HG03558 (cell line): Measurements from ENCODE around the gene MSGN1.

Experiments used
- ATAC-seq: cut with Tn5 transposase; IDR thresholded peaks from one replicate; pipeline ENCODE4 v1.9.1; 2021; ENCODE audit warnings: moderate number of reproducible peaks; ENCODE audit not compliant: unreplicated experiment; ENCODE audit errors: extremely low read depth

Gene MSGN1

DNA sequence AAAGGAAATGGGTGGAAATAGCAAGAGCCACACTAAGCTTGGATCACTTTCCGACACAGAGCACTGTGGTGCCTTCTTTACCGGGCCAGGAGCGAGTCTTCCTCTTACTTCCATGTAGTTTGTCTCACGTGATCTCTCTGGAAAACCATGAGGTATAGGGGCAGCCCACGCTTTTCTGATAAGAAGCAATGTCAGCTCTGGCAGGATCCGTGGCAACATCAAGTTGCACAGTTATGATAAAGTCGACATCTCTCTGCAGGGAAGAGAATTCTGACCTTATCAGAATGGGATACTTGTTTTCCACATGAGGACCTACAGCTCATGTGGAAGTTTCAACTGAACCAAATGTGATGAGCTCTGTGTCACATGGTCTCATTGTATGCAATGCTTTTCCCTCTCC lies 29.5 kb downstream of the MSGN1 start:
- ATAC-seq, result no peak

DNA sequence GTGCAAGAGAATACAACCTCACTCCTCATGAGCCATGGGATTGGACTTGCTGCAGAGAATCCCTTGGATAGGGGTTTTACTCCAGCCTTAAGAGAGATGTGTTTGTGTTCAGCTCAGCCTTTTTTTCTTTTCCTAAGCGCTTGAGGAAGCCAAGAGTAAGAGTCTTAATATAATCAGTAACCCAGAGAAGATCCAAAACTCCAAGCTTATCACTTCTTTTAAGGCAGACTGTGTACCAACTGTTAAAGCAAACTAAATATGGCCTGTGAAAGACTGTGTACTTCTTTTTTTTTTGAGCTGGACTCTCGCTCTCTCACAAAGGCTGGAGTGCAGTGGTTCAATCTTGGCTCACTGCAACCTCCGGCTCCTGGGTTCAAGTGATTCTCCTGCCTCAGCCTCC lies 30.4 kb downstream of the MSGN1 start:
- no peak for ATAC-seq

GRCh38 chr2:17847236-17847635 lies 31.0 kb downstream of the MSGN1 start:
- ATAC-seq, result no peak

DNA sequence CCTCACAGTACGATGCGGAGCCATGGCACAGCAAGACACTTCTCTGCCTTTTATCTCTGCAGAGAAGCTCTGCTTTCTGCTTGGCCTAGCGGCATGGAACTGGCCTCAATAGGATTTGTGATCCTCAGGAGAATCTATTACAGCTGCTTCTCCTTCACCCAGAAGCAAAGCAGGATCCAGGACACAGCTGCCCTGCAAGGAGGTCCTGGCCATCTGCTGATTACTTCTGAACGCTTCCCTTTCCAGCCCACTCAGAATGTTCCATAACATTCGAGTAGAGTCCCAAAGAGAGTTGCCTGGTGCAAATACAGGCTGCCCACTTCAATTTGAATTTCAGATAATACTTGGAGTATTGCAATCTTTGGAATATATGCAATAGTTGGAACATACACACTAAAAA lies 33.0 kb downstream of the MSGN1 start:
- ATAC-seq, result no peak

- no peak for ATAC-seq
These were observed 33.9 kb downstream of the MSGN1 start for GRCh38 chr2:17850151-17850550.

DNA sequence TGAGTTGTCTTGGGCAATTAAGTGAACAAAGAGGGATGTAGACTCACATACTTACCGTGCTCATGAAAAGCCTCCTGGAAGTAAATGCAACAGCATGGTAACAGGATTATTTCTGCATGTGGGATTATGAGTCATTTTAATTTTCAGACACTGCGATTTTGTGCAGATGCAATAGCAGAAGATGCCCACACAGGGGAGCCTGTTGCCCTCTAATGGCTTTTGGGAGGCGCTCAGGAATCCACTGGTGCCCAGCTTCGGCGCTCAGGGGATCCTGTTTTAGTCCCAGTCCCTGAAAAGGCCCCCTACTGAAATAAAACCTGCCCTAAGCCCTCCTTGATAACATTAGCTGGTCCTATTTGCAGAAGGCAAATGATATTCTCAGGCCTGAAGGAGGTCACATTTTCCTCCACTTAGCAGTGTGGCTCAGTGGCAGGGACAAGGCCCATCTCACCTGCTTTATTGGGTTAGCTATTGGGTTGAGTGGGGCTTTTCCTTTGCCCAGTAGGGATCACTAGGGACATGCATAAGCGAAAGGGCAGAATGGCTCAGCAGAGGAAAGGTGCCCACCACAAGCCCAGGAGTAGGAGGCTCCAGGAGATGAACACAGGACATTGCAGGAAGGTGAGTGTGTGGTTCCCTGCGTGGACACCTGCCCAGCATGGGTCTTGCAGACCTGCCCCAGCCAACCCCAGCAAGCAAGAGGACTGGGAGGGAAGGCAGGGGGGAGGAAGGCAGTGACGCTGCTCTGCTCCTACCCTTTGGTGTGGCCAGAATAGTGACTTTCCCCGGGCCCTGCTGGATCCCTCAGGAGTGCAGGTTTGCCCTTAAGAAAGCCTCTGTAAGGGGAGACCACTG lies 35.7 kb downstream of the MSGN1 start:
- no peak for ATAC-seq

- no peak for ATAC-seq
These were observed 37.5 kb downstream of the MSGN1 start for GRCh38 chr2:17853799-17854198.

DNA sequence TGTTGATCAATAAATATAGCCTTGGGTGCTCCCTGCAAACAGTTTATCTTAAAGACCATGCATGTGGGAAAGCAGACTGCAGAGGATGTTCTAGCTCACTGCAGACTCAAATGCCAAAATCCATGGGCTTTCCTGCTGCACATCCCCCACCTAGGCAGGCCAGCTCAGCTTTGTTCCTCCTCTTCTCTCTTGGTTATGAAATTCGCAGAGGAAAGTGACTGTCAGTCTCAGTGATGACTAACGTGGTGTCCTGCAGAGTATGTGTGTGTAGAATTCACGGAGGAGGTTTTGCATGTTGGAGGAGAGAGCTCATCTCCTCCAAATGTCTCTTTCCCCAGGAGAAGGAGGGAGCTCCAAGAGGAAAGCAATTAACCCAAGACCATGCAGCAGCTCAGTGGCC lies 40.8 kb downstream of the MSGN1 start:
- no peak for ATAC-seq

DNA sequence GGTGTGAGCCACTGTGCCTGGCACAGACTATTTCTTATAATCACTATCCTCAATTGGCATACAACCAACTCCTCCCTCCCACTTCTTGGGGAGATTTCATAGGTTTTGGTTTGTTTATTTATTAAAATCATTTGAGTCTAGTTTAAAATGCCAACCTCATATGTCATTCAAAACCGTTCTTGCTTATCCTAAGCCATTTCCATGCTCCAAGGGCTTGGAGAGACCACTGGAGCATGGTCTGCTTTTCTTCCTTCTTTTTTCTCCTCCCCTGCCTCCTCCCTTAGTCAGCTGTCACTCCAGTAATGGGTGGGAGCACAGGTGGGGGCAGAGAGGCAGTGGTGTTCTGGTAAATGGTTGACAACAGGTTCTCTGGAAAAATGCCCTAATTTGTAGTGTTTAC lies 41.8 kb downstream of the MSGN1 start:
- ATAC-seq, result no peak

DNA sequence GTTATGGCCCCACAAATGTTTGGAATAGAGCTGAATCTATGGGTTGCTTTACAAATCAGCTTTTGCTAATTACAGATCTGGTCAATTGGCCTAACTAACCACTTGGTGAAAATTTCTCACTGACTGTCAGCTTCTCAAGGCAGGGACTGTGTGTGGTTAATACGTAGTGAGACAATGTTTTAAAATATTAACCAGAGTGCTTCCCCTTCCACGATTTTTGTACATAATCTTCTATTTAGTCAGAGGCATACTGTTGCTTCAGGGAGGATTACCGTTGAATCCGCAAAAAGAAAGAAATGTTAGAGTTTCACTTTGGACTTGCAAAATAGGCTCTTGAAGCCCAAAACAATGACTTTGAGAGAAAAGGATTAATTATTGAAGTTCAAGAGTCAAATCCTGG lies 47.3 kb downstream of the MSGN1 start:
- ATAC-seq, result no peak

GRCh38 chr2:17864676-17865075 lies 48.4 kb downstream of the MSGN1 start:
- ATAC-seq, result no peak

- no peak for ATAC-seq
These were observed 50.9 kb downstream of the MSGN1 start for GRCh38 chr2:17867133-17867532.
